ENCODE measurements around the gene ATE1. TPM values are rescaled to one million over a fixed set of nuclear protein-coding genes. Genes with fewer than 3 reads are reported as not detected.

Gene ATE1
- total and polyA plus RNA-seq, 2 of the 4 experiments (the other 2 are of a cell fraction), result 6.4 to 27.8 TPM

GRCh38 chr10:121959671-121960070 lies 31.8 kb upstream of the ATE1 start:
- H3K4me3 ChIP-seq (ENCODE audit: insufficient read depth, low read depth, low read length), result no peak overlapping the region
- DNase-seq, result no peak
- no peak overlapping the region for H4K91ac ChIP-seq (ENCODE audit: insufficient read depth, low read depth, low read length)
- no peak overlapping the region for H4K8ac ChIP-seq (ENCODE audit: low read depth in 2 of 2, low read length in 2 of 2)
- H3K79me1 ChIP-seq (ENCODE audit: low read depth in 1 of 2, low read length in 2 of 2), result no peaks in the 10 kb centered on the region
- no peaks in the 10 kb centered on the region for H4K20me1 ChIP-seq (ENCODE audit: insufficient read depth, low read length)
- no peak overlapping the region for H2AFZ ChIP-seq (replicated peaks; ENCODE audit: low read length, poor library complexity)
- H3K27me3 ChIP-seq (ENCODE audit: control insufficient read depth, insufficient read depth, low read length), result no peaks in the 10 kb centered on the region
- dilution Hi-C loops (cut with HindIII; ENCODE audit: low sequenced_read_pairs, unreplicated experiment) (no loop called here), intact Hi-C loops (cut with micrococcal nuclease) (no loop called here), in situ Hi-C loops (cut with MboI; ENCODE audit: low sequenced_read_pairs) (no loop called here)
- H2AK5ac ChIP-seq (ENCODE audit: low read depth, low read length), result no peak overlapping the region
- H3K23ac ChIP-seq (ENCODE audit: low read depth, low read length), result no peak overlapping the region
- ATAC-seq (ENCODE audit: low read depth), result no peak
- H2BK15ac ChIP-seq (ENCODE audit: low read depth, low read length), result no peak overlapping the region
- no peak overlapping the region for H2BK120ac ChIP-seq (ENCODE audit: low read depth, low read length)
- no peak overlapping the region for H3K4ac ChIP-seq (ENCODE audit: low read depth, low read length)
- no peak overlapping the region for H3K4me2 ChIP-seq (ENCODE audit: low read depth, low read length)
- no peak overlapping the region for H3K9ac ChIP-seq (ENCODE audit: low read depth, low read length)
- no peak overlapping the region for H4K5ac ChIP-seq (ENCODE audit: low read depth, low read length)
- no peak overlapping the region for H3K56ac ChIP-seq (ENCODE audit: extremely low read depth, insufficient read depth, low read length)
- ChIA-PET CTCF (interaction anchor here (0.6 kb wide), 1 partner anchor 40 kb away, joined by 3 read pairs; no protein-coding TSS in a partner anchor), POLR2A (ENCODE audit: unreplicated experiment) (no interaction called here)
- peaks cover 3% of the 10 kb centered on the region for H3K4me1 ChIP-seq (ENCODE audit: control insufficient read depth, insufficient read depth, low read length)
- no peak overlapping the region for H3K27ac ChIP-seq (ENCODE audit: insufficient read depth, low read length)
- TF ChIP-seq ELK1 (IDR thresholded peaks at IDR 0.05; ENCODE audit: borderline replicate concordance, low read depth, low read length), result no peak
- TF ChIP-seq BHLHE40 (IDR thresholded peaks at IDR 0.05; ENCODE audit: low read depth, low read length), result no peak
- no peak for TF ChIP-seq CHD1 (IDR thresholded peaks at IDR 0.05; ENCODE audit: low read depth, low read length)
- no peak for TF ChIP-seq MAZ (IDR thresholded peaks at IDR 0.05; ENCODE audit: borderline replicate concordance, low read depth, low read length)
- no peak for TF ChIP-seq NFE2L2 (IDR thresholded peaks at IDR 0.05; ENCODE audit: low read depth, low read length)
- no peak for TF ChIP-seq MXI1 (IDR thresholded peaks at IDR 0.05; ENCODE audit: borderline replicate concordance, low read depth, low read length)
- no peak for TF ChIP-seq MAFK (IDR thresholded peaks at IDR 0.05; ENCODE audit: low read depth, low read length)
- no peak for TF ChIP-seq CEBPB (IDR thresholded peaks at IDR 0.05; ENCODE audit: low read depth, low read length)
- TF ChIP-seq, protein P1, sequence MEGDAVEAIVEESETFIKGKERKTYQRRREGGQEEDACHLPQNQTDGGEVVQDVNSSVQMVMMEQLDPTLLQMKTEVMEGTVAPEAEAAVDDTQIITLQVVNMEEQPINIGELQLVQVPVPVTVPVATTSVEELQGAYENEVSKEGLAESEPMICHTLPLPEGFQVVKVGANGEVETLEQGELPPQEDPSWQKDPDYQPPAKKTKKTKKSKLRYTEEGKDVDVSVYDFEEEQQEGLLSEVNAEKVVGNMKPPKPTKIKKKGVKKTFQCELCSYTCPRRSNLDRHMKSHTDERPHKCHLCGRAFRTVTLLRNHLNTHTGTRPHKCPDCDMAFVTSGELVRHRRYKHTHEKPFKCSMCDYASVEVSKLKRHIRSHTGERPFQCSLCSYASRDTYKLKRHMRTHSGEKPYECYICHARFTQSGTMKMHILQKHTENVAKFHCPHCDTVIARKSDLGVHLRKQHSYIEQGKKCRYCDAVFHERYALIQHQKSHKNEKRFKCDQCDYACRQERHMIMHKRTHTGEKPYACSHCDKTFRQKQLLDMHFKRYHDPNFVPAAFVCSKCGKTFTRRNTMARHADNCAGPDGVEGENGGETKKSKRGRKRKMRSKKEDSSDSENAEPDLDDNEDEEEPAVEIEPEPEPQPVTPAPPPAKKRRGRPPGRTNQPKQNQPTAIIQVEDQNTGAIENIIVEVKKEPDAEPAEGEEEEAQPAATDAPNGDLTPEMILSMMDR (conservative IDR thresholded peaks at IDR 0.05; ENCODE audit: low read depth, low read length), result no peak
- TF ChIP-seq, protein P2, sequence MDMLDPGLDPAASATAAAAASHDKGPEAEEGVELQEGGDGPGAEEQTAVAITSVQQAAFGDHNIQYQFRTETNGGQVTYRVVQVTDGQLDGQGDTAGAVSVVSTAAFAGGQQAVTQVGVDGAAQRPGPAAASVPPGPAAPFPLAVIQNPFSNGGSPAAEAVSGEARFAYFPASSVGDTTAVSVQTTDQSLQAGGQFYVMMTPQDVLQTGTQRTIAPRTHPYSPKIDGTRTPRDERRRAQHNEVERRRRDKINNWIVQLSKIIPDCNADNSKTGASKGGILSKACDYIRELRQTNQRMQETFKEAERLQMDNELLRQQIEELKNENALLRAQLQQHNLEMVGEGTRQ (IDR thresholded peaks at IDR 0.05; ENCODE audit: low read depth, low read length), result no peak
- TF ChIP-seq POLR2A (IDR thresholded peaks at IDR 0.05; ENCODE audit: low read depth, low read length), result no peak
- no peak for TF ChIP-seq RFX5 (IDR thresholded peaks at IDR 0.05; ENCODE audit: low read depth, low read length)
- no peak for TF ChIP-seq RAD21 (IDR thresholded peaks at IDR 0.05; ENCODE audit: low read length)
- TF ChIP-seq RCOR1 (IDR thresholded peaks at IDR 0.05; ENCODE audit: insufficient replicate concordance, low read length), result no peak
- TF ChIP-seq FOS (IDR thresholded peaks at IDR 0.05; ENCODE audit: low read depth, low read length), result no peak
- TF ChIP-seq SMC3 (IDR thresholded peaks at IDR 0.05; ENCODE audit: low read depth, low read length), result no peak
- no peak overlapping the region for H2BK20ac ChIP-seq (ENCODE audit: low read depth, low read length)
- H3K36me3 ChIP-seq (ENCODE audit: control insufficient read depth, insufficient read depth, low read length), result 0 out of 2 replicates have a peak, but pooled peaks cover 2% of the 10 kb centered on the region
- no TSS peak for BruUV-seq (replicated peaks)
- no peaks in the 10 kb centered on the region for H3K9me3 ChIP-seq (ENCODE audit: control insufficient read depth, insufficient read depth, low read length)
- H3K9me1 ChIP-seq (ENCODE audit: insufficient read depth, low read length), result peaks cover 6% of the 10 kb centered on the region; the same call in 1 of the 2 replicates
- H3K14ac ChIP-seq (replicated peaks; ENCODE audit: low read depth, low read length), result no peak overlapping the region
- H3K18ac ChIP-seq (ENCODE audit: low read depth, low read length), result no peak overlapping the region
- H2AK9ac ChIP-seq (replicated peaks; ENCODE audit: low read depth, low read length, poor library complexity), result no peak overlapping the region
- H2BK5ac ChIP-seq (ENCODE audit: low read depth, low read length, poor library complexity, severe bottlenecking), result no peak overlapping the region
- no CpG with 5 or more reads among the region's 3 CpGs for WGBS, 2 experiments (ENCODE audit: extremely low coverage in 2 of 2, insufficient read length in 1 of 2)
